HCEC 1CT (cell line): ENCODE data around the gene GRID1.

ENCODE experiments used
- DNase-seq: peaks from one replicate; pipeline ENCODE4 v3.0.0-alpha.2; 2017

The GRID1 gene

DNA sequence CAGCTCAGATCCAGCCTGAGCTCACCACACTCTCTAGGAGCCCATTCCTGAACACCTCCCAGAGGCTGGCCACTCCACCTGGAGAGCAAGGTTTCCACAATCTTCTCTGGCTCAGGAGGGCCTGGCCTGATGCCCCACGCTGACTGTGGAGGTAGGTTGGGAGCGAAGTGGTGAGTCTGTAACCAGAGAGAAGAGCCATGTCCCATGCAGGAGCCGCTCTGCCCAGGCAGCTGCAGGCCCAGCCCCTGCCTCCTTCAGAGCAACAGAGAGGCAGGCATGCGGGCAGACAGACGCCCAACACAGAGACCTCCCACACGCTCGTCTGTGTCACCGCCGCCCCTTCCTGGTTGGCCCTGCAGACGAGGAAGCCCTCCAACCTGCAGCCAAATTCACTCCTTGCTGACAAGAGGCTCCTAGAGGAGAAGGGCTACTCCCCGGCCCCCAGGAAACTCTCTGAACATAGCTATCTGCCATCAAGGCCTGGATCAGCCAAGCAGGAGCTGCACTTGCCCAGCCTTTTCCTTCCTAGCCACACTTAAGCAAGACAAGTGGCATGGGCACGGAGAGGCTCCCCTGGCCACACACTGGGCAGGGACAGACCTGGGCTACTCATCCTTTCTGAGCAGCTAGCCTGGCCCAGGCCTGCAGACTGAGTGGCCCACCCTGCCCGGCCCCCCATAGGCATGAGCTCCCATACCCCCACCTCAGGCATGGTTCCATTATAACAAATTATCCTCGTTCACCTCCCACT, 101.9 kb downstream of the GRID1 start:
- no peak for DNase-seq

DNA sequence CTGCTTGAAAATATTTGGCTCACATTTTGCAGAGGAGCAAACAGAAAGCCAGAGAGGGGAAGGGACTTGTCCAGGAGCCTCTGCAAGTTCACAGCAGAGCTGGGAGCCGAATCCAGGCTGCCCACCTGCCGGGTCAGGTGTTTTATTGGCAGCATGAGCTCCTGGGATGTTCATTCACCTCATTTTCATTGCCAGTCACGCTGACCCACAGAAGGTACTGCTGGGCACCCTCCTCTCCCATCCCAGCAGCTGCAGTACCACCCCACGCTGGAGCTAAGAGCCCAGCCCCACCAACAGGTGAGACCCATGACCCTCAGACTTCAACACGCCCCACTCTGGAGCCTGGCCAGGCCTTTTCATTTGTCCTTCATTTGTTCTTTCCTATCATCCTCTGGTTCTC, 102.7 kb downstream of the GRID1 start:
- DNase-seq: no peak

DNA sequence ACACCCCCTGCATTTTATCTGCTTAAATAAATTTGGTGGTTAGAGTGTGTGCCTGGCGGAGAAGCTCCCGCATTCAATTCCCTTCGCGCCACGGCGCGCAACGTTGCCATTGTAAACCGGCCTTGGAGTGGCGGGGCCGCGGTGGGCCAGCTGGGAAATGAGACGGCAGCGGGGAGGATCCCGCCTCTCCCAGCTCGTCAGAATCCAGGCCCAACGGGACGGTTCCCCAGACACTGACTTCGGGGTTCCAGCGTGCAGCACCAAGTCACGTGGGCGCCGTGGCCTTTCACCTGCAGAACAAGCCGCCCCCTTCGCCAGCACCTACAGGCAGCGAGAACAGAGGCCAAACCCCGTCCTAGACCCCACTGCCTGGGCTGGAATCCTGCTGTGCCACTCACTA, 103.4 kb downstream of the GRID1 start:
- no peak for DNase-seq

DNA sequence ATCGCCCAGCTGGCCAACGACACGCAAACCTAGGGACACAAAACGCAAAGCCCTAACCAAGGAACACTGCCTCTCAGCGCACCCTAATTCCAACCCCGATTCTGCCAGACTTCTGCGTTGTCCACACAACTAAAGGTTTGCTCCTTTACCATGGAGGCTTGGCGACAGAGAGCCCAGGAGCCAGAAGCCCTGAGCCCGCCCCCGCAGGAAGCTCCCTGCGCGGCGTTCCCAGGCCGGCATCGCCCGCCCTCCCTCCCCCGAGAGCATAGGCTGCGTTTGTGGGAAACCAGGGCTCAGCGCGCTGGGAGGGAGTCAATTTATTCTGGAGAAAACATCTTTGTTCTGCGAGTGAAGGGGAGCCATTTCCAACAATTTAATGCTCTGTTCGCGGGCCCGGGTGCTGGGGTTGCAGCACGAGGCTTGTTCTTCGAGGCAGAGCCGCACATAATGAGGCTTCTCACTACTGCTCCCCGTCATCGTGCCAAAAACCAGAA, 103.9 kb downstream of the GRID1 start:
- no peak for DNase-seq

DNA sequence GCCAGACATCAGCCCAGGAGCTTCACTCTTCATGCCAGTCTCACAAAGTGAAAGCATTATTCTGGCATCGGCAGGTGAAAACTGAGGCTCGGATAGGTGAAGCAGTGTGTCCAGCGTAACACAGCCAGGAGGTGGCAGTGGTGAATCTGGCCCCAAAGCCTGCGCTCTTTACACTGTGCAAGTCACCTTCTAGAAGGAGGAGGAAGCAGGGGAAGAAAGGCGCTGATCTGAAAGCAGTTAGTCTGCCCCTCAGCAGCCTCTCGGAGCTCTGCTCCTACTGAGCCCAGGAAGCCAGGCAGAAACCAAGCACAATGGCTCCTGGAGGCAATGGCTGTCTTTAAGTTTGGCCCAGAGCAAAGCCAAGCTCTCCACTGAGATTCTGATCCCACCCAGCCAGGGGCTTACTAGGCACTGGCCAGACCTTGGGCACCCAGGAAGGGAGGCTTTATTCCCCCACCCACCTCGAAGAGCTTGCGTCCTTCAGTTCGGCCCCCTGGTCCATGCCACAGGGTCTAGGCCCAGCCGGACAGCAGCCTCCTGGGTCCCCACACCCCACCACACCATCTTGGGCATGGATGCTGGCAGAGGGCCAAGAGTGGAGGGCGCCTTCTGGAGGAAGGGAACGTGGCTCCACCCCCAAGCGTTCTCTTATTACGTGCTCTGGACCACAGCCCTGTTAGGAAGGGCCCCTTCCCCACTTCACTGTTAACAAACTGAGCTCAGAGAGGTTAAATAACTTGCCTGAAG, 104.5 kb downstream of the GRID1 start:
- DNase-seq: no peak

DNA sequence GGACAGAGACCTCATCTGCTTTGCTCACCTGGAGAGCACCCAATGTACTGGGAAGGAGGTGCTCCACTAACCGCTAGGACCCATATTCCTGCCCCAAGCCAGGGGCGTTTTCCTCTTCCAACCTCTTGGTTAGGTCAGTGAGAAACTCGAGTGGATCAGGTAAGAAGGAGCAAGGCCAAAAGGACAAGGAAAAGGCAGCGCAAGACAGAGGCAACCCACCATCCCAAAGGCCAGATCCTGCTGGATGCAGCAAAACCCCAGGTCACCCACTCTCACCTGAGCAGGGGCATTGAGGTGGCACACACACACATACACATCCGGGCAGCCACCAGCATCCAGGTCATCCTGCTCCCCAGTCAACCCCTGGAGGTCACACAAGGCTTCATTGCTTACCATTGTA, 105.1 kb downstream of the GRID1 start:
- no peak for DNase-seq

DNA sequence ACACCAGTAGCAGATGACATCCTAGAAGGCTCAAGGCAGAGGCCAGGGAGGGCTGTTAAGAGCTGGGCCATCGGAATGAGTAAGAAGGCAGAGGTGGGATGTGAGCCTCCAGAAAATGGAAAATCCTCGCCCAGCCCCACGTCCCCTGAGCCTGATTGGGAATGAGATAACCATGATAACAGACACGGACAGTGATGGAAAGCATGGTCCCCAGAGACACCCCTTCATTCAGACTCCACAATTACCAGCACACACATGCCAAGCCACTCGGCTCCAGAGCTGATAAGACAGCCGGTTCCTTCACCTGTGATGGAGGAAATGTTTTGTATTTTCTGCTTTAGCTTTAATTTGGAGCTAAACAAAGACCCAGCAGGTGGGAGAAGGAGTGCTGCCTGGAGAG, 106.0 kb downstream of the GRID1 start:
- no peak for DNase-seq

DNA sequence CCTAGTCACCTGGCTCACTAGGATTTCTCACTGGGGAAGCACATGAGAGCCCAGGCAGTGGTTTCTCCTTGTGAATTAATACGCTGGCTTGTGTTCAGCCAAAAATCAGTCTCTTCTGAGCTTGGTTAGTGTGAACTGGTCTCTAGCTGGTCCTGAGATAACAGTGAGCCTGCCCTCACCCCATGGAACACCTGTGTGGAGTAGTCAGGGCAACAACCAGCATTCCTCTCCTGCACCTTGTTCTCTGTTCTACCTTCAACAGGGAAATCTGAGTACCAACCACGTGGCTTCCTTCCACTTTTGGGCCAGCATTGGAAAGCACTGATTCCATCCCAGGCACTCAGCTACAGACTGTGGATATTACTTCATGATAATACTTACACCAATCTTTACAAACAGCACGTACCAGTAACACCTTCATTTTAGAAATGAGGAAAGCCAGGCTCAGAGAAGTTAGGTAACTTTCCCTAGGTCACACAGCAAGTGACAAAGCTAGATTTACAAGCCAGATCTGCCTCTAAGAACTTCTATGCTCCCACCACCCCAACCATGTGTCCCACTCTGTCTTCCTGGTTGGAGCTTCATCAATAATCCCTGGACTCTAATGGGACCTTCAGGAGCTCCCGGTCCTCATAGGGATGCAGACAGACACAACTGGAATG, 106.6 kb downstream of the GRID1 start:
- no peak for DNase-seq

DNA sequence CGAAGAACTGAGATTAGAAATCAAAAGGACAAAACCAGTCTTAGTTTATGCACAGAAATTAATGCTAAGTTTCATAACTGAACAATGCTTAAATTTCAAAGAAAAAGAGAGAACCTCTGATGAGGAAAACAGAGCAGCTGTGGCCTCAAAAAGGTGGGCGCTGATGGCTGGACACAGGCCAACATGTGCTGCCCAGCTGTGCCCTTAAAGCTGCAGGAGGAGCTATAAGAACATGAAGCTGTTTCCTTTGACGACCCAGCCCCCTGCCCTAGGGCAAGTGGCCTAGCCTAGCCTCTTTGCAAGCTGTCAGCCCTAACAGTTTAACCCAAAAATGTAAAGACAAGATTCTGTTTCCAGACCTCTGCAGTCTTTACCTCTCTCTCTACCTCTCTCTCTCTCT, 107.7 kb downstream of the GRID1 start:
- DNase-seq: no peak

DNA sequence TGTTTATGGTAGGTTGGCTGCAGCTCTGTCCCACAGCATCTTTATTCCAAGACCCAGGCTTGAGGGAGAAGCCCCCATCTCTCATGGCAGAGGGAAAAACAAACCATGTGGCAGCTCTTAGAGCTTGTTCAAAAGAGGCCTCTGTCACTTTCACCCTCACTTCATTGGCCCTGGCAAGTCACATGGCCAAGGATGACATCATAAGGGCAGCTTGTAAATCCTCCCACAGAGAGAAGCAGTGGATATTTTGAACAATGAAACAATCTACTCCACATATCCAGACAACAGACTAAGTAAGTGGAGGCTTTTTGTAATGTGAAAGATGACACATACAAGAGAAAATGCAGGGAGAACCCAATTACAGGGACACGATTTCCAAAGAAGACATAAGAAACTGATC, 108.1 kb downstream of the GRID1 start:
- no peak for DNase-seq

DNA sequence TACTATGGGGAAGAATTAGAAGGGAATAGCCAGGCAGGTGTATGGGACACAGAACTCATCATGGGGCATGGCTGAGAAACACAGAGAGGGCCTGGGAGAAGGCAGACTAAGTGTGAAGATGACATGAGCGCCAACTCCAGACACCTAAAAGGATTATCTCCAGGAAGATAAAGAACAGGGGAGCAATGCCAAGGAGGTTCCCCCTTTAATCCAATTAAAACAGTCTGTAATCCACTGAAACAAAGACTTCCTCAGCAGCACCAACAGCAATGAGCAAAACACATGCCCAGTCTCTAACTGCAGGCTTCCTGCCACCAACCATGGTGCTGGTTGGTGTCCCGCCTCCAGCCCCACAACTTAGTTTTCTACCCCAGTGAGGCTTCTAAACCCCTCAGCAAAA, 108.9 kb downstream of the GRID1 start:
- no peak for DNase-seq

DNA sequence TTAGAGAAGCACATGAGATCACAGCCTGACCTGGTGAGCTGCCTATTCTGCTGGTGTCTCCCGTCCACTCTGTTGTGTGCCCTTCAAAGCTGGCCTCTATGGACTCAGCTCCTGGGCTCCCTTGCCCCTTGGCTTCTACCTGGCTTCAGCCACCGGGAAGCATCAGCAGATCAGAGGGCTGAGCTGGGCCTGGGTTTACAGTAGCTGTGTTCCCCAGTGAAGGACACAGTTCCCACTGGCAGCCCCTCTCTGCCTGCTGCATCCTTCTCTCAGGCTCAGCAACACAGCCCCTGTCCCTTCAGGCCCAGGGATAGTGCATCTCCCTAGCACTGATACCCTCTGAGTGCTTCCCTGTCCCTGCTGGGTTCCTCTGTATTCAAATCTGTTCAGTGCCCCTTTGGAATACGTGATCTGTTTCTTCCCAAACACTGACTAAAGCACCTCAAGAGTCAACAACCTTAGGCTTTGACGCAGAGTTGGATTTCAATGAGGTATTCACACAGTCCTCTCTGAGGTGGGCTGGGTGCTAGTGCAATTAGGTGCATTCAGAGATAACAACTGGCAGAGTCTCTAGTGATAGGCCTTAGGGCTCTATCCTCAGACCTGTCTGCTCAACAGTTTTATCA, 109.8 kb downstream of the GRID1 start:
- no peak for DNase-seq

DNA sequence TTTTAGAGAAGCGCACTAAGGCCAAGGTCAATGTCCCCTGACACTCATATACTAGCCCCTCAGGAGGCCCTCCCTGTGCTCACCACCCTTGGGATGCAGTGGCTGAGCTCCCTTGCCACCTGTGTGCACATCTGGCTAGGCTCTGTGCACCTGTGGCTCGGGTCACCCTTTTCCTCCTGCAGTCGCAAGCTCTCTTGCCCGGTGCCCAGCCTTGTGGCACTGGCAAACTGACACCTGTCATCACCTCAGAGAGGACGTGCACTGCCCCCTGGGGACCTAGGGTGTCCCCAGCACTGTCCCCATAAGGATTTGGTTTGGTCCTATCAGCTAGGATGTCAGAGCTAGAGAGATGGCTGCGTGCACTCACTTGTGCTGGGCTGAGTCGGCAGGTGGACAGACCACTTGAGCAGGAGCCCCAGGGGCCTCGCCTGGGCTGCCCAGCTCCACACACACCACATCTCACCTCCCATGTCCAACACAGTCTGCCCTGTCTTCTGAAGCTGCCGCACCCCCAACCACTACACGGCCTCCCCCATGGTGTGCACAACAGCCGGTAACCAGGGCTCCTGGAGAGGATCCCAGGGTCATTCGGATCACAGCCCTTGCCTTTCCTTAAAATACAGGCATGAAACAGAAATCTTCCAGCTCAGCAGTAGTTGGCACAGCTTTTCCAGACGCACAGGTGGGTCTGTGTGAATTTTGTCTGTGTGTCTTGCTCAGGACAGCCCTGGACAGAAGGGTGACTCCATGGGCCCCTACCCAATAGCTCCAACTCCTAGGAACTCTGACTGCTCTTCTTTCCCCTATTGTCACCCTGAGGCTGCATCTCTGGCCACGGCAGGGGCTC, 111.0 kb downstream of the GRID1 start:
- no peak for DNase-seq

DNA sequence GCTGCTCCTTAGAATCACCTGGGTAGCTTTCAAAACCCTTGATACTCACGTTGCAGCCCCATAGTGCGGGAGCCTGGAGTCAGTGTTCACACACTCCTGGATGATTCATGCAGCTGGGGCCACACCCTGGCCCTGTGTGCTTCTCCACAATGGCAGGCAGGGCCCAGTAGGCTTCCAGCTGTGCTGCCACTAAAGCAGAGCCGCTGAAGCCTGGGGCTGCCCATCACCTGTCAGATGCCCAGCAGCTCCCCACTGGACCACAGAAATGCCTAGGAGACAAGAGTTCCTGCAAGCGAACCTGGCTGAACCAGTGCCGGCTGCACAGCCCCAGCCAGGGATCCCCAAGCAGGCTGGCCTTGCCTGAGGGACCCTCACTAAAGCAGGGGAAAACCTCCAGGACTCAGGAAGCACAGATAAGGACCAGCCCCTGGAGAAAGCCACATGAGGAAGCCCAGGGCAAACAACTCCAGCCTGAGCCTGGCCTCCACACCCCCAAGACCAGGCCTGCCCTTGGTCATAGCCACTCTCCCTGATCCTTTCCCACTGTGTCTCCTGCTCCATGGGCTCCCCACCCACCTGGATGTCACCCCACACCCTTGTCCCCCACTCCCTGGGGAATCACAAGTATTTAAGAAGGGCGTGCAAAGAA, 111.9 kb downstream of the GRID1 start:
- DNase-seq: no peak

DNA sequence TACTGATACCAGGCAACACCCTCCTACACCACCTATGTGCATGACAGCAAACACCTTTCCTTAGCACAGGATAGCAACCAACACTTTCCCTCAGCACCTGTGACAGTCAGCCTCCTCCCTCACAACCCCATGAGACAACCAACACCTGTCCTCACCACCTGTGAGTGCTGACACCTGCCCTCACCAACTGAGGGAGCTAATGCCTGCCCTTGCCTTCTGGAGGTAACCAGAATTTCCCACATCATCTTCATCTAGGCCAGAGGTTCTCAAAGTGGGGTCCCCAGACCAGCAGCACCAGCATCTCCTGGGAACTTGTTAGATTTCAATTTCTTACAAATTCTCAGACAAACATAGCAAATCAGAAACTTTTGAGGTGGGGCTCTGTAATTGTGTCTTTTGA, 112.5 kb downstream of the GRID1 start:
- no peak for DNase-seq

DNA sequence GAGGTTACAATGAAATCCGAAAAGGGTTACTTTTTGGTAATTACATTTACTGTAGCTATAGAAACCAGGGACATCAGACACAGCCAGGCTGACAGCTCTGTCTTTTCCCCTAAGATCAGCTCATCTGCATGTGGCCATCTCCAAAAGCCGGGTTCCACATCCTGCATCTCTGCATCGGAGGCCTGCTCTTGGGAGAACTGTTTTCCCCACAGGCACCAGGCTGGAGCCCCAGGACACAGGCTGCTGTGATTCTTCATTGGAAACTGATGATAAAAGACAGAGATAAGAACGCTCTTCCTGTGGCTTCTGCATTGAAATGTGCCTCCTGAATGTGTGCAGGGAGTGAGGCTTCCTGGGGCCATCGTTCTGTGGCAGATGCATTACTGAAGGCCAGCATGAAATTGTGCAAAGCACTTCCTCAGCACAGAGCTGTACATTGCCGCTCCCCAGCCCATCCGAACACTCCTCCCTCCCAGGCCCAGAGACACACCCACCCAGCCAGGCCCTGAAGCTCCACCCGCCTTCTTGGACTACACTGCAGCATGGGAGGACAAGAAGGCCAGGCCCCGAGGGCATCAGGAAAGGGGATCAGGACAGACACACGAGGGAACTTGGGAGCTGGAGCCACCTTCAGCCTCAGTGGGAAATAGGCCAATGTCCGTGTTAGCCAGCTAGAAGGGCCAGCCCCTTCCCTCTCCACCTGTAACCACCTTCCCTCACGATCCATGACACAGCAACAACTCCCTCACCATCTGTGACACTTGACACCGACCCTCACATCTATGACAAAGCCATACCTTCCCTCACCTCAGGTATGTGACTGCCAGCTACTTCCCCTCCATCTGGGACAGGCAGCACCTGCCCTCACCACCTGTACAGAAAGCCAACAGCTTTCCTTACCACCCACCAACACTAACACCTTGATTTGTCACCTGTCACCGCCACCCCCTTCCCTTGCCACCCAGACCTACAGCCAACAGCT, 113.2 kb downstream of the GRID1 start:
- no peak for DNase-seq

DNA sequence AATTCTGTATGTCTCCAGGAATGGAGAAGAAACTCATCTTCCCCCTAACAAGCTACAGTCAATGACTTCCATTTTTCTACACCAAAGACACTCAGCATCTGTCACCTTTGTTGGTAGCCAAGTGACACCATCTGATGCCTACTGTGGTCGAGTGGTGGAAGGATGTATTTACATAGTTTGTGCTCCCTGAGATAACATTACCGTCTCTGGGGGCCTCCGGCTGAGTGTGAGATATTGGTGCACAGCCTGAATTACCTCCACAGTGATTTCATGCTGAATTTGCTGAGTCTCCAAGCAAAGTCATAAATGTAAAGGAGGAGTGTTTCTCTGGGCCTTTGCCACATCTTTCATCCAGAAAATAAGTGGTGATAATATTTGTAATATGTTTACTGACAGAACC, 114.0 kb downstream of the GRID1 start:
- DNase-seq: no peak

DNA sequence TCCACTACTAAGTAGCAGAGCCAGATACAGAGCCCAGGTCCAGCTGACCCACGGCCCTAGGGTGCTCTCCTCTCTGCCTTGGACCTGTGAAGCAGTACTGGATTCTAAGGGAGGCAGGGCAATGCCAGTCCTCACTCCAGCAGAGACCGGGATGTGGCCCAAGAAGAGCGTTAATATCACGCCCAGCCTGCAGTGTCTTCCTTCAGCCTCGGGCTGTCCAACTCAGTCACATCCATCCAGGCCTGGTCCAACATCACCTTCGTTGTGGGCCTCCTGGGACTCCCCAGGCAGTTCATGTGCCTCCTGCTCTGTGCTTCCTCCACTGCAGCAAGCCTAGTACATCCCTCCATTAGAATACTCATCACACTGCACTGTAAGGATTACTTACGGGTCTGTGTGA, 114.5 kb downstream of the GRID1 start:
- DNase-seq: no peak

DNA sequence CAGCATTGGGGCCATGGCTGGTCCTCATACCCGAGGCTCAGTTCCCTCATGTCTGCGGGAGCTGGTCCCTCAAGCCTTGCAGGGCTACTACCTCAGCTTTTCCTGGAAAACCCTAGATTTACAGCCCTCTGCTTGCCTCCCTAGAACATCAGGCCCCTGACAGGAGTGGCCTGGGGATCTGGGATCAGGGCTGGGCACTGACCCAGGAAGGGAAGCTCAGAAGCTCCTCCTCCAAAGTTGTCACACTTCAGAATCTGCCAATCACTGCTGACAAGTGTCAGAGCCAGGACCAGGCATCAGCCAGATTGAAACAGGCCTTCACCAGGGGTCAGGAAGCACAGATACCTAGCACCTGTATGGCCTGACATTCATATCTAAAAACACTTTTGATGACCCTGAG, 115.2 kb downstream of the GRID1 start:
- DNase-seq: no peak

DNA sequence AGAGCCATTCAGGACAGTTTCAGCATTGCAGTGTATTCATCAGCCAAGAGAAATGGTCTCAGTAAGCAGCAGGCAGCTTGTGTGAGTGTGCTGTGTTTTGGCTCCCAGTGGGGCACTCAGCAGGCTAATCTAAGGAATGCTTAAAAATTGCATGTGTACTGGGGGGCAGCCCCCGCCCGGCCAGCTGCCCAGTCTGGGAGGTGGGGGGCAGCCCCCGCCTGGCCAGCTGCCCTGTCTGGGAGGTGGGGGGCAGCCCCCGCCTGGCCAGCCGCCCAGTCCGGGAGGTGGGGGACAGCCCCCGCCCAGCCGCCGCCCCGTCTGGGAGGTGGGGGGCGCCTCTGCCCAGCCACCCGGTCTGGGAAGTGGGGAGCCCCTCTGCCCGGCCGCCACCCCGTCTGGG, 116.2 kb downstream of the GRID1 start:
- no peak for DNase-seq

DNA sequence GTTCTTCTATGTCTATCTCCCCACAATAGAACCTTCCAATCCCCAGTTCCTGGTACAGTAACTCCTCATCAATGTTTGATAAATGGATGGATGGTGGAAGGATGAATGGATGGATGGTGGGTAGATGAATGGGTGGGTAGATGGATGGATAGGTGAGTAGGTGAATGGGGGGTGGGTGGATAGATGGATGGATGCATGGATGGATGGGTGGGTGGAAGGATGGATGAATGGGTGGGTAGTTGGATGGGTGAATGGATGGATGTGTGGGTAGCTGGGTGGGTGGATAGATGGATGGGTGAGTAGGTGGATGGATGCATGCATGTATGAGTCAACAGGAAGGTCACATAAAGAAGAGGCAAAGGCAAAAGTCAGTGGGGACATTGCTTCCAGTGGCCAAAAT, 116.8 kb downstream of the GRID1 start:
- no peak for DNase-seq
